Esophagus squamous epithelium (tissue), 5 donors: ENCODE results near the gene RNF126. TPM values are rescaled to one million over a fixed set of nuclear protein-coding genes. Genes with fewer than 3 reads are reported as not detected.

Source experiments
- DNase-seq: peaks from one replicate; lab custom pipeline; 2025; lab: John Stamatoyannopoulos, UW
- H3K27ac ChIP-seq, 4 donors: fragments of 200-600 bp; sonication (generic); one replicate each; pipeline ENCODE4 v1.5.1; 2016 to 2019; ENCODE audit warnings: mild to moderate bottlenecking in 1 of 4
- H3K27me3 ChIP-seq, 4 donors: fragments of 200-600 bp; sonication (generic); 1 replicate in 3 of 4; 2 replicates in 1 of 4; pipeline versions ENCODE4 v1.5.1 to v1.6.0; 2017 to 2021; ENCODE audit warnings: antibody characterized with exemption in 1 of 4
- H3K36me3 ChIP-seq, 3 donors: fragments of 200-600 bp; sonication (generic); one replicate each; pipeline ENCODE4 v1.5.1; 2016 to 2019
- H3K4me1 ChIP-seq, 3 donors: fragments of 200-600 bp; sonication (generic); one replicate each; pipeline ENCODE4 v1.5.1; 2017 to 2019
- H3K4me3 ChIP-seq, 4 donors: fragments of 200-600 bp; sonication (generic); 1 replicate in 3 of 4; 2 replicates in 1 of 4; pipeline ENCODE4 v1.5.1; 2016 to 2019; ENCODE audit warnings: mild to moderate bottlenecking in 2 of 4, moderate library complexity in 1 of 4
- H3K9me3 ChIP-seq, 3 donors: fragments of 200-600 bp; sonication (generic); one replicate each; pipeline ENCODE4 v1.5.1; 2016 to 2019
- POLR2A ChIP-seq, 4 donors: fragments of 450-650 bp; IDR thresholded peaks; one replicate each; pipeline ENCODE4 v1.6.1; 2017; ENCODE audit warnings: antibody characterized with exemption in 4 of 4, mild to moderate bottlenecking in 4 of 4, moderate library complexity in 3 of 4
- WGBS, 2 donors: methylation state at CpG; one replicate each; pipeline ENCODE4 v1.1.5; 2018; 5-methylcytosine and 5-hydroxymethylcytosine counted together
- intact Hi-C: fragments of 100-400 bp; cut with DNase I; formaldehyde crosslinking; loops from one replicate; pipeline ENCODE4 v1.15.0; 2022
- total RNA-seq, 4 donors: library from RNA; depleted of rRNA; stranded (reverse); fragments of >200 nt; gene quantifications; one replicate each; pipeline ENCODE4 v1.1.0, GENCODE V29; 2016
- TF ChIP-seq, protein P1 (sequence below), 6 experiments: fragments of 450-650 bp in 4 of 6; fragments of 200-600 bp in 2 of 6; sonication (generic) in 2 of 6; IDR thresholded peaks; one replicate each; pipeline ENCODE4 v1.5.1; 2016 to 2019; ENCODE audit warnings: antibody characterized with exemption in 6 of 6, mild to moderate bottlenecking in 4 of 6, moderate library complexity in 4 of 6
- donor health status: DM: yes; HTN: yes; CAD: no.

RNF126 gene
- total RNA-seq, 4 donors from 2014 or later: 82.1 to 118 (median 98.4) TPM

DNA sequence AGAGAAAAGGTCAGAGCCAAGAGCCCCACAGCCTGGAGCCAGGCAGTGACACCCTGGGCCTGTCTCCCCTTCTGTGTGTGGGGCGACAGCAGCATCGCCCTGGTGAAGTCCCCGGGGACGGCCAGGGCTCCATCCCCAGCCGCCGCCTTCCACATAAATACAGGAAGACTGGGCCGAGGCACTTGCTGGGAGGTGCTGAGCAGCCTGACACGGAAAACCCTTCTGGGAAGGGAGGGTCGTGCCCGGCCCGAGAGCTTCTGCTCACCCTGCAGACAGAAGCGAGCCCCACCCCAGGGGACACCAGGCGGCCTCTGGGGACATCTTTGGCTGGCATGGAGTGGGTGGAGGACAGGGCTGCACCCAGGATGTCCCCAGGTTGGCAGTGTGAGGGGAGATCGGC lies 18.2 kb downstream of the RNF126 start:
- intact Hi-C loops: no loop called here
- Histone ChIP-seq H3K36me3 (peaks cover 24 to 59% (median 34%) of the 10 kb centered on the region in 3 donors), H3K9me3 (no peaks in the 10 kb centered on the region), H3K27me3 (no peaks in the 10 kb centered on the region), H3K4me3 (no peak overlapping the region), H3K27ac (no peak overlapping the region), H3K4me1 (peaks cover 4 to 13% (median 6%) of the 10 kb centered on the region in 3 donors)
- TF ChIP-seq, protein P1, sequence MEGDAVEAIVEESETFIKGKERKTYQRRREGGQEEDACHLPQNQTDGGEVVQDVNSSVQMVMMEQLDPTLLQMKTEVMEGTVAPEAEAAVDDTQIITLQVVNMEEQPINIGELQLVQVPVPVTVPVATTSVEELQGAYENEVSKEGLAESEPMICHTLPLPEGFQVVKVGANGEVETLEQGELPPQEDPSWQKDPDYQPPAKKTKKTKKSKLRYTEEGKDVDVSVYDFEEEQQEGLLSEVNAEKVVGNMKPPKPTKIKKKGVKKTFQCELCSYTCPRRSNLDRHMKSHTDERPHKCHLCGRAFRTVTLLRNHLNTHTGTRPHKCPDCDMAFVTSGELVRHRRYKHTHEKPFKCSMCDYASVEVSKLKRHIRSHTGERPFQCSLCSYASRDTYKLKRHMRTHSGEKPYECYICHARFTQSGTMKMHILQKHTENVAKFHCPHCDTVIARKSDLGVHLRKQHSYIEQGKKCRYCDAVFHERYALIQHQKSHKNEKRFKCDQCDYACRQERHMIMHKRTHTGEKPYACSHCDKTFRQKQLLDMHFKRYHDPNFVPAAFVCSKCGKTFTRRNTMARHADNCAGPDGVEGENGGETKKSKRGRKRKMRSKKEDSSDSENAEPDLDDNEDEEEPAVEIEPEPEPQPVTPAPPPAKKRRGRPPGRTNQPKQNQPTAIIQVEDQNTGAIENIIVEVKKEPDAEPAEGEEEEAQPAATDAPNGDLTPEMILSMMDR (IDR thresholded peaks at IDR 0.05): no peak
- no peak for TF ChIP-seq POLR2A (IDR thresholded peaks at IDR 0.05)
- WGBS, 2 donors: 64% methylated on average over 6 of the region's 14 CpGs; no CpG with 5 or more reads in 1 of the 2 donors
- no peak for DNase-seq

GRCh38 chr19:644363-644762 lies 18.7 kb downstream of the RNF126 start:
- no peaks in the 10 kb centered on the region for H3K27me3 ChIP-seq
- H3K4me3 ChIP-seq: no peak overlapping the region
- intact Hi-C loops: no loop called here
- peaks cover 20 to 54% (median 30%) of the 10 kb centered on the region in 3 donors for H3K36me3 ChIP-seq
- H3K4me1 ChIP-seq: peaks cover 4 to 16% (median 7%) of the 10 kb centered on the region in 3 donors
- no peak for DNase-seq
- 58 to 67% methylated on average over 9 to 10 of the region's 28 CpGs for whole genome bisulfite sequencing, 2 donors
- TF ChIP-seq, protein P1 (IDR thresholded peaks at IDR 0.05): no peak
- TF ChIP-seq POLR2A (IDR thresholded peaks at IDR 0.05): no peak
- no peaks in the 10 kb centered on the region for H3K9me3 ChIP-seq
- no peak overlapping the region for H3K27ac ChIP-seq

DNA sequence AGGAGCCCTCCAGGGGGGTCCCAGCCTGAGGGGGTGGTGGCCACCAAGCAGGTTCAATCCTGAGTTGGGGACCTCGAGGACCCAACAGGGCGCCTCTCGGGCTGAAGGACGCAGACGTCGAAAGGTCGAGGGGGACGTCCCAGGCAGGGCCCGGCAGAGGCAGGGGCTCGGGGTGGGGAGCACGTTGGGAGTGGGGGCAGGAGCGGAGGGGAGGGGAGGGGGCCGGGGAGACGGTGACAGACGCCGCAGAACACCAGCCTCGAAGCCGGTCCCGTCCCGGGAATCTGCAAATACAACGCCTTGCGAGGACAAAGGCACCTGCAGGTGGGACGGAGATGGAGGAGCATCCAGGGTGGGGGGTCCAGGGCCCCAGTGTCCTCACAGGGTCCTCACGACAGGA lies 19.3 kb downstream of the RNF126 start:
- TF ChIP-seq POLR2A (IDR thresholded peaks at IDR 0.05): no peak
- TF ChIP-seq, protein P1 (IDR thresholded peaks at IDR 0.05): no peak
- Histone ChIP-seq H3K27ac (no peak overlapping the region), H3K4me1 (peaks cover 11 to 22% (median 13%) of the 10 kb centered on the region in 3 donors), H3K9me3 (no peaks in the 10 kb centered on the region), H3K4me3 (no peak overlapping the region), H3K27me3 (no peaks in the 10 kb centered on the region), H3K36me3 (peaks cover 13 to 48% (median 24%) of the 10 kb centered on the region in 3 donors)
- DNase-seq: no peak
- intact Hi-C loops: no loop called here
- 86 to 94% methylated on average over 7 to 8 of the region's 24 CpGs for WGBS, 2 donors

DNA sequence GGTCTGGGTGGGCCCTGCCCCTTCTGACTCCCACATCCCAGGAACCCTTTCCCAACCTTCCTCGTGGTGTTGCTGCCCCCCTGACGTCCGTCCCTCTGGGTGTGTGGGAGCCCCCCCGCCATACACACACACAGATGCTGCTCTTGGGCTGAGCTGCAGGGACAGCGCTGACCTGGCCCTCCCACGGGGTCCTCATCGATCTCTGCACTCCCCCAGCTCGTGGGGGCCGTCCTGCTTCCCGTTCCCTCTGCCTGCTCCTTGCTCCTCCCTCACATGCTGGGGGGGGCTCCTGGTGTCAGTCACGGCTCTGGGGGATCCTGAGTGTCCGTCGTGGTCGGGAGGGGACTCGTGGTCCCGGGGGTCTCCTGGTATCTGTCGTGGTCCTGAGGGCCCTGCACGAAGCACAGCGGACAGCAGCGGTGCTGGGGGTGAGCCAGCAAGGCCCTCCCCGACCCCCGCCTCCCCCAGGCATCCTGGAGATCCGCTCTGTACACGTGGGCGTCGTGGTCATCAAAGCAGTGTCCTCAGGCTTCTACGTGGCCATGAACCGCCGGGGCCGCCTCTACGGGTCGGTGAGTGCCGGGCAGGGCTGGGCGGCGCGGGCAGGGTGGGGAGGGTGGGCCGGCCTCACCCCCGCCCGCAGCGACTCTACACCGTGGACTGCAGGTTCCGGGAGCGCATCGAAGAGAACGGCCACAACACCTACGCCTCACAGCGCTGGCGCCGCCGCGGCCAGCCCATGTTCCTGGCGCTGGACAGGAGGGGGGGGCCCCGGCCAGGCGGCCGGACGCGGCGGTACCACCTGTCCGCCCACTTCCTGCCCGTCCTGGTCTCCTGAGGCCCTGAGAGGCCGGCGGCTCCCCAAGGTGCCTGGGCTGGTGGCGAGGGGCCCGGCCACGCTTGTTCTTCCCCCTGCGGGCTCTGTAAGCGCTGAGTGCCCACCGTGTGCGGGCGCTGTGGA lies 20.0 kb downstream of the RNF126 start:
- 77 to 79% methylated on average over 5 to 22 of the region's 70 CpGs for WGBS, 2 donors
- no peak for TF ChIP-seq POLR2A (IDR thresholded peaks at IDR 0.05)
- TF ChIP-seq, protein P1 (IDR thresholded peaks at IDR 0.05): no peak
- peaks cover 14 to 27% (median 15%) of the 10 kb centered on the region in 3 donors for H3K4me1 ChIP-seq
- intact Hi-C loops: no loop called here
- peaks cover 7 to 41% (median 19%) of the 10 kb centered on the region in 3 donors for H3K36me3 ChIP-seq
- no peak overlapping the region for H3K4me3 ChIP-seq
- no peak overlapping the region for H3K27ac ChIP-seq
- DNase-seq: no peak
- H3K9me3 ChIP-seq: no peaks in the 10 kb centered on the region
- no peaks in the 10 kb centered on the region for H3K27me3 ChIP-seq

DNA sequence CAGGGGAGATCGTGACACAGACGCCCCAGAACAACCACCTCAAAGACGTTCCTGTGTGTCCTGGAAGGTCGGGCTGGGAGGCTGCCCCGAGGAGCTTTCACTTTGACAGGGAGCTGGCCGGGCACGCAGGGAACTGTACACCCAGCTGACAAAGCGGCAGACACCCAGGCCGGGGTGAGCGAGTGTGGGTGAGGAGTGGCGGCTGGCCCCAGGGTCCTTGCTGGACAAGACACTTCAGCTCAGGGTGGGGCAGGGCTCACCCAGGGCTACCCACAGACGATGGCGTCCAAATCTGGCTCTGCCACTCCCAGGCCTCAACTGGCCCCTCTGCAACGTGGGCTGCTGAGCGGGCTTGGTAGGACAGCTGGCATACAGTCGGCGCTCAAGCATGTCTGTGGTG lies 21.3 kb downstream of the RNF126 start:
- H3K27ac ChIP-seq: peak overlapping the region; percentile 7 to 53 (median 24)
- peak overlapping the region in 3 of 4 donors; percentile 18 to 43 (median 28) for H3K4me3 ChIP-seq
- peaks cover 0 to 28% (median 6%) of the 10 kb centered on the region in 3 donors for H3K36me3 ChIP-seq
- H3K27me3 ChIP-seq: no peaks in the 10 kb centered on the region
- WGBS, 2 donors: 11 to 41% methylated on average over 8 to 10 of the region's 17 CpGs
- intact Hi-C loops: no loop called here
- H3K4me1 ChIP-seq: peaks cover 14 to 27% (median 15%) of the 10 kb centered on the region in 3 donors
- no peaks in the 10 kb centered on the region for H3K9me3 ChIP-seq
- no peak for DNase-seq
- TF ChIP-seq, protein P1 (IDR thresholded peaks at IDR 0.05): no peak
- TF ChIP-seq POLR2A (IDR thresholded peaks at IDR 0.05): no peak
